GM18858 (cell line): ENCODE results near the gene AGL.
"Not testable (repeated sequence)": the region's sequence is repeated elsewhere in the genome, so short reads cannot be mapped to it uniquely, and the experiment has no call there.

Experiments used
- ATAC-seq: cut with Tn5 transposase; IDR thresholded peaks from one replicate; pipeline ENCODE4 v1.9.1; 2021; ENCODE audit not compliant: unreplicated experiment

Gene AGL

DNA sequence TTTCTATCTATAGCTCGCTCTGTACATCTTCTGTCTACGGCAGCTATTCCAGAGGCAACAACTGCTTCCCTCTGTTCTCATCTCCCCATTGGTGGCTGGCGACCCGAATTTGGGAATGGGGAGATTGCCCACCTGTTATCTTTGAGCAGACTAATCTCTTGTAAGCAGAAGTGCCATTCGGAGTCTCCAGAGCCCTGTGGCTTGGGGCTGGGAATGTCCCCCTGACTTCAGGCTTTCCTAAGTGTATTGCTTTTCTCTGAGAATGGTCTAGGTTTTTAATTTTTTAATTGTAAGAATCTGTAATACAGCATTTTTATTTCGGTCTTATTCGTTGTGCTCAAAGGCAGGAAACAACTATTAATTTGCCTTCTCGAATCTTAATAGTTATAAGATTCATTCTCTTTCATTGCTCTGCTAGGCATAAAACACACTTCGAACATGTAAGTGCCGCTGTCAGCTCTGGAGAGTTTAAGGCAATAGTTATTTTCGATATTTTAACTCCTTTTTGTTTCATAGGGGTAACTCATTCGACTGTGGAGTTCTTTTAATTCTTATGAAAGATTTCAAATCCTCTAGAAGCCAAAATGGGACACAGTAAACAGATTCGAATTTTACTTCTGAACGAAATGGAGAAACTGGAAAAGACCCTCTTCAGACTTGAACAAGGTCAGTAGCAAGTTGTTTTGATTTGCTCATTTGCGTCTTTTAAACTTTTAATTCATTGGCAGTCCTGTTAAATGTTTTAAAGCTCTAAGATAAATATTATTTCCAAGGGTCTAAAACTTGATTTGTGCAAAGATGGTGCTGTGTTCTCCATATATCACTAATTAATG is 514 bp downstream of the AGL start:
- ATAC-seq, result peak; percentile 9

DNA sequence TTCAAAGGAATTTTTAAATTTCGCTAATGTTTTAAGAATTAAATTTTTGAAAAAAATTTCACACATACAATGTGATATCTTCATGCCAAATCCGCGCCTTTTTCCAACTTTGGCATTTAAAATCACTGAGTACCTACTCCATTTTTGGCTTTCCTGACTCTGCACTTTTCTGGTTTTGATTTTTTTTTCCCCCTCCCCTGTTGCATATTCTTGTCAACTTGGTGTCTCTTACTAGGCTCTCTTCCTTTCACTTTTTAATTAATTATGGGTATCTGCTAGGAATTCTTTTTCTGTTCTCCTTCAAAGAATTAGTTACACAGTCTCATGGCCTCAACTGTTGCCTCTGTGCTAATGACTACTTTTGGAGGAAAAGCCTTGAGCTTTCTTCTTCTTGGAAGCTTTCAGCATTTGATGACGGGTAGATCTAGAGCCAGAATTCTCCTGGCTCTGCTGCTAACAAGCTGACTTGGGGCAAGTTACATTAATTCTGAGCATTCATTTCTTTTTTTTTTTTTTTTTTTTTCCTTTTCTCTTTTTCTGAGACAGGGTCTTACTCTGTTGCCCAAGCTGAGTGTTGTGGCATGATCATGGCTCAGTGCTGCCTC is 1.8 kb downstream of the AGL start:
- no peak for ATAC-seq

DNA sequence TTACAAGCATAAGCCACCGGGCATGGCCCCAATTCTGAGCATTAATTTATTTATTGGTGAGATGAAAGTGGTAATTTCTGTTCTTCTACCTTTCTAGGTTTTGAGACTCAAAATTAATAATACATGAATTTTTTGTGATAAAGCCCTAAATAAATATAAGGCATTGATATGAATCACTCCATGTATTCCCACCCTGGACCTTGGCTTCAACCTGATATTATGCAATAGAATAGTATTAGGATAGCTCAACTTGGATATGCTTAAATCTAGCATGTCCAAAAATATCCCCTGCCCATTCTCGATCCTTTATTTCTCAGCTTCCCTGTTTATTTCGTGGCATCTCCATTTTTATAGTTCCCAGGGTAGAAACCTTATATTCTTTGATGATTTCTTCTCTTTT is 2.5 kb downstream of the AGL start:
- ATAC-seq, result no peak

DNA sequence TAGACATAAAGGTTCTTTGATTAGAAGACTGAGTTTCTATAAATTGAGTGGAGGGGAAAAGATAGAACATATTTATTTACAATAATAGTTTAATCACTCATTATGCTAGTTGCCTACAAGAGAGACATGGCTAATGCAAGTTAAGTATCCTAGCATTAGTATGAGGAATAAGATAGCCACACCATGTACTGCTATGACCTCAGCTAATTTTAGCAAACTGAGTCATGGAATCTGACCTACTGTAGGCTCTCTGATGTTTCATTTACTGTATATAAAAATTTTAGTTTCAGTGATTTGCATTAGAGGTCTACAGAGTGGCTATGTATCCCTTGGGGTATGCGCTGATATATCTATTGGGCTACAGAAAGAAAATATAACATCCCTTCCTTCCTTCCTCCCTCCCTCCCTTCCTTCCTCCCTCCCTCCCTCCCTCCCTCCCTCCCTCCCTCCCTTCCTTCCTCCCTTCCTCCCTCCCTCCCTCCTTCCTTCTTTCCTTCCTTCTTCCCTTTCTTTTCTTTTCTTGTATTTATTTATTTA is 5.8 kb downstream of the AGL start:
- ATAC-seq, result no peak

DNA sequence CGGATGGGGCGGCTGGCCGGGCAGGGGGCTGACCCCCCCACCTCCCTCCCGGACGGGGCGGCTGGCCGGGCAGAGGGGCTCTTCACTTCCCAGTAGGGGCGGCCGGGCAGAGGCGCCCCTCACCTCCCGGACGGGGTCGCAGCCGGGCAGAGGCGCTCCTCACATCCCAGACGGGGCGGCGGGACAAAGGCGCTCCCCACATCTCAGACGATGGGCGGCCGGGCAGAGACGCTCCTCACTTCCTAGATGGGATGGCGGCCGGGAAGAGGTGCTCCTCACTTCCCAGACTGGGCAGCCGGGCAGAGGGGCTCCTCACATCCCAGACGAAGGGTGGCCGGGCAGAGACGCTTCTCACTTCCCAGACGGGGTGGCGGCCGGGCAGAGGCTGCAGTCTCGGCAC is 6.9 kb downstream of the AGL start:
- not testable (repeated sequence) for ATAC-seq

DNA sequence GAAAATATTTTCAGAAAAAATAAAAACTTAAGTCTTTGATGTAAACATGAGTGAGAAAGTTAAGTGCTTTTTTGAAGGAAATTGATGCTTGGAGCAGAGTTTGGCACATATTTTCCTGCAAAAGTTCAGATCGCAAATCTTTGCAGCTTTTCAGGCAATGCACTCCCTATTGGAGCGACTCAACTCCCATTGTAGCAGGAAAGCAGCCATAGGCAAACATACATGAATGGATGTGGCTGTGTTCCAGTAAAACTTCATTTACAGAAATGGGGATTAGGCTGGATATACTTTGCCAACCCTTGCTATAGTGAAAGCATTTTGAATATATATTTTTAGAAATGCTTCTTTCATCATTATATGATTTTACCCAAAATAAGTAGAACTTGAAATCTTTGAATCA is 8.1 kb downstream of the AGL start:
- no peak for ATAC-seq

DNA sequence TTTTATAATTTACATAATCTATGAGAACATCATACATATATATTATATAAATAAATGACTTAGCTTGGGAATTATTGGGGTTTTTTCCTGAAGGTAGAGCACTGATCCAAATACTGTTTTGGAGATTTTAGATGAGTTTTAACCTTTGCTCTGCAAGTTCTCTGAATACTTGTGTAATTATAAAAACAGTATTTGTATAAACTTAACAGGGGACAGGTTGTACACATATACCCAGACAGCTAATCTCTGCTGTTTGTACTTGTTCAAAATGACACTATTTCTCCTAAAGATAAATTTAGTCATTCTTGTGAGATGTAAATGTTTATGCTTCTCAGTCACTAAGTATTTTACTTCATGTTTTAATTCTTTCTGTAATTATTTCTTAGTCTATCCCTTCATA is 8.7 kb downstream of the AGL start:
- ATAC-seq, result no peak

GRCh38 chr1:99860703-99861102 is 10.5 kb downstream of the AGL start:
- no peak for ATAC-seq

GRCh38 chr1:99867682-99868081 is 17.5 kb downstream of the AGL start:
- no peak for ATAC-seq

DNA sequence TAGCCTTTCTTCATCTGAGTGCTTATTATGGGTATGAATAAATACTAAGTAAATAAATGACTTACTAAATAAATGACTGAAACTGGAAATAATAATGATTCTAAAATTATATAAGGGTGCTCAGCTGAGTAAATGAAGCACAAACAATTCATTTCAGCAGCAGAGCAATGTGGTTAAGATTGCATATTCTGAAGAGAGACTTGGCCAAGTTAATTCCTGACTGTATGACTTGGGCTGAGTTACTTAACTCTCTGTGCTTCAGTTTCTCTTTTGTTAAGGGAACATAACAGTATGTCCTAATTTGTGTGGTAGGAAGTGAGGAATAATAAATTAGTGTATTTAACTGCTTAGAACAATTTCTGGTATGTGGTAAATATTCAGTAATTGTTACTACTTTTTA is 19.1 kb downstream of the AGL start:
- no peak for ATAC-seq

DNA sequence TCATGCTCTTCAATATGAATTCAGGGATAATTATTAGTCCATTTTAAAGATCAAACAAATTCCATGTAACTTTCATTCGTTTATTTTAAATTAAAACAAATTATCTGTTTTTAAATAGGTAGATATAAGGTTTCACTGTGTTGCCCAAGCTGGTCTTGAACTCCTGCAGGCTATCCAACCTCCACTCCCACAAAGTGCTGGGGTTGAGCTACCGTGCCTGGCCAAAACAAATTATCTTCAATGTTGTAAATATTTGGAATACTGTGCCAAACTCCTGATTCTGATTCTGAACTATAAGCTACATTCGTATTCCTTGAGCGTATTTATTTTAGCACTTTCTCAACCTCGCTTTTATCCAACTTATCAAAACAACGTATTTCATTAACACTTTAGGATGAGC is 19.6 kb downstream of the AGL start:
- no peak for ATAC-seq

GRCh38 chr1:99872063-99872462 is 21.9 kb downstream of the AGL start:
- ATAC-seq, result no peak

- ATAC-seq, result no peak
These were observed 27.4 kb downstream of the AGL start for GRCh38 chr1:99877568-99877967.

DNA sequence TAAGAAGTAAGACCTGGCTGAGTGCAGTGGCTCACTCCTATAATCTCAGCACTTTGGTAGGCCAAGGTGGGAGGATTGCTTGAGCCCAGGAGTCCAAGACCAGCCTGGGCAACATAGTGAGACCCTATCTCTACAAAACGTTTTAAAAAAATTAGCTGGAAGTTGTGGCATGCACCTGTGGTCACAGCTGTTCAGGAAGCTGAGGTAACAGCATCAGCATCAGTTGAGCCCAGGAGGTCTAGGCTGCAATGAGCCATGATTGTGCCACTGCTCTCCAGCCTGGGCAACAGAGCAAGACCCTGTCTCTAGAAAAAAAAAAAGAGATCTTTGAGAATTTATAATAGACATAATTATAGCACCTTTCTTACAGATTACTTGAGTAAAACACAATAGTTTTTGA is 36.0 kb downstream of the AGL start:
- ATAC-seq, result no peak

DNA sequence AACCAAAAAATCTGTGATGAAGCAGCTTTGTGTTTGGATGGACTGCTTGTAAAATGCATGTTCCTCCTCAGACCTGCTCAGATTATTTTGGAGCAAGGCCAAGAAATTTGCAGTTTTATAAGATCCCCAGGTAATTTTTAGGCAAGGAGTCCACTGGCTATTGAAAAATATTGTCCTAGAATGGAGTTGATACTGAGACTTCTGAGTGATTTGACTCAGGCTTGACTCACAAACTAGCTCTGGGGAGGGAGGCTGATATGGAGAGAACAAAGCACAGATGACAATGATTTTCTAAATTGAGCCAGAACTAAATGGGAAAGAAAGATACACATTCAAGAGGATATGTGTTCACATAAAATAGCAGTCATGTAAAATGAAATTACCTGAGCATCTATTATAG is 36.7 kb downstream of the AGL start:
- ATAC-seq, result no peak

DNA sequence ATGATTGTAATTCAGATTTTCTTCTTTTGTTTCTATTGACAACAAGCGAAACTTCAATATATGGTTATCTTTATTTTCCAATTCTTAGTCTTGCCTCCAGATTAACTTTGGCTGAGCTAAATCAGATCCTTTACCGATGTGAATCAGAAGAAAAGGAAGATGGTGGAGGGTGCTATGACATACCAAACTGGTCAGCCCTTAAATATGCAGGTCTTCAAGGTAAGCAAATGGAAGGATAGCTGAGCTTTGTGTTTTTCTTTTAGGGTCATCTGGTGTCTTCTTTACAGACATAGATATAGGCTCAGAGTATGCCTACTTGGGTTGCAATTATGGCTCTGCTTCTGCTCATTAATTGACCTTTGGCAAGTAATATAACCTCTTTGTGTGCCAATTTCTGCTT is 37.7 kb downstream of the AGL start:
- ATAC-seq, result no peak

GRCh38 chr1:99891997-99892396 is 41.8 kb downstream of the AGL start:
- ATAC-seq, result no peak

GRCh38 chr1:99903278-99903677 is 53.1 kb downstream of the AGL start:
- not testable (repeated sequence) for ATAC-seq

GRCh38 chr1:99906535-99906934 is 56.4 kb downstream of the AGL start:
- ATAC-seq, result no peak

DNA sequence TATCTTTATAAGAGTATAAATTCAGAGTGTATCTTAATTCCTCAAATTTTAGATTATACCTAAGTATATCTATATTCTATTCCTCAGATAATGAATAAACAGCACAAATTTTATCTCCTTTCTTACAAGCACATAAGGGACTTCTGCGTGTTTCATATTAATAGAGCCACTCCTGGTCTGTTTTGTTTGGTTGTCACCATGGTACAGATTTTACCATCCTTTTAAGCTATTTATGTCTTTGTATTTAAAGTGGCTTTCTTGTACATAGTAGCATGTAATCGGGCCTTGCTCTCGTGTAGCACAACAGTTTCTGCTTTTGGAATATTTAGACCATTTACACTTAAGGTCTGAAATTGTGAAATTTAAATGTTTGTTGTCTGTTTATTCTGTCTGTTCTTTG is 67.1 kb downstream of the AGL start:
- ATAC-seq, result no peak

- no peak for ATAC-seq
These were observed 69.1 kb downstream of the AGL start for GRCh38 chr1:99919220-99919619.

GRCh38 chr1:99934801-99935200 is 84.6 kb downstream of the AGL start:
- ATAC-seq, result no peak

- ATAC-seq, result no peak
These were observed 85.4 kb downstream of the AGL start for GRCh38 chr1:99935534-99935933.
